8988T (cell line): Measurements from ENCODE around the gene BCL11B.

Experiments used
- DNase-seq: peaks from one replicate; pipeline ENCODE4 v3.0.0; 2011

BCL11B gene

DNA sequence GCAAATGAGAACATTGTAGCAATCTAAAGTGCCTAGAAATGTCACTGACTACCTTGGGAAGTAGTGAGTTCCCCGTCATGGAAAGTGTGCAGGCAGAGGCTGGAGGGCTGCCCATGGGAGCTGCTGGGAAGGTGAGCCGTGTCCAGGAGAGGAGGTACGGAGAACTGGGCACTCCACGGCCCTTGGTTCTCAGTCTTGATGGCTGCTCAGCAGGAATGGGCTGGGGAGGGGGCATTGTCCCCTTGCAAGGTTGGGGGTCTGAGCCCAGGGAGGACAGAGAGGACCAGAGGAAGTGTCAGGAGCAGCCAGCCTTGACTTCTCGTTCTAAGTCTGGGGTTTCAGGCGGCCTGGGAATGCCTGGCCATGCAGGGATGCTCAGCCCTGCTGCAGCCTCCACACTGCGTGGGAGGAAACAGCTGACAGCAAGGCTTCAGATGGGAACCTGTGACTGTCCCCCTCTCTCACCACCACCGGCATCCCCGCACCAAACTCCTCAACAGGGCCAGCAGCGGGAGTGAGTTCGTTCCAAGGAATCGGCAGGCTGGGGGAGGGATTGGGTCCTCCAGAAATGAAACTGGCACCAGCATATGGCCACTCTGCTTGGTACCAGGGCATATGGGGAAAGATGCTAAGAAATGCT, 140.2 kb downstream of the BCL11B start:
- no peak for DNase-seq

DNA sequence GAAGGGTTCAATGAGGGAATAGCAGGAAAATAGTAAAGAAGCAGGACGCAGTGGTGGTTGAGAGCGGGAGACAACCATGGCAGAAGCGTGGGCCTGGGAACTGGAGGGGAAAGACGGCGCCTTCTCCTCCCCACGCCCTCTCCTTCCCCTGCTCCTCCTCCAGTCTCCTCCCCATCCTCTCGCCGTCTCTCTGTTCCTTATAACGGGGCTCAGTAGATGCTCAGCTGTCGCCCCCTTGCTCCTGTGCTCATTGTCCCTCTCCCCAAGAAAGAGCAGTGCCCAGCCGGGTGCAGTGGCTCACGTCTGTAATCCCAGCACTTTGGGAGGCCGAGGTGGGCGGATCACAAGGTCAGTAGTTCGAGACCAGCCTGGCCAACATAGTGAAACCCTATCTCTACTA, 142.0 kb downstream of the BCL11B start:
- DNase-seq = no peak

DNA sequence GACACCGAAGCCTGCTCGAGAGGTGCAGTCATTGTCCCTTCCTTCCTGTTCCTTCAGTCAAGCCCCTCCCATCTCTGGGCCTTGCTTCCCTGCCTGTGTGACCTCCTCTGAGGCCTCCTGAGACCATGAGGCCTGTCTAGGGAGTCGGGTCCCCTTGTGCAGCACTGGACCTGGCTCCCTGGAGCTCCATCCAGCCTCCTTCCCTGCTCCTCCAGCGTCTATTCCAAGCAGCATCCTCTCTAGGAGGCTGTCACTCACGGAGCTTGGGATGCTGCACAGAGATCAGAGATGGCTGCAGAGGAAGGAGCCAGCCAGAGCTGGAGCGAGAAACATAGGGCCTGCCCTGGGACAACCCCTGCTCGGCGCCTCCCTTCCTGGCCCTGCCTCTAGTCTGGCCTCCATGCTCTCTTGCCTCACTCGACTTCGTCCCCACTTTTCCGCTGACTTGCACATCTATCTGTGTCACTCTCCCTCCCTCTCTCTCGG, 142.7 kb downstream of the BCL11B start:
- DNase-seq = no peak

DNA sequence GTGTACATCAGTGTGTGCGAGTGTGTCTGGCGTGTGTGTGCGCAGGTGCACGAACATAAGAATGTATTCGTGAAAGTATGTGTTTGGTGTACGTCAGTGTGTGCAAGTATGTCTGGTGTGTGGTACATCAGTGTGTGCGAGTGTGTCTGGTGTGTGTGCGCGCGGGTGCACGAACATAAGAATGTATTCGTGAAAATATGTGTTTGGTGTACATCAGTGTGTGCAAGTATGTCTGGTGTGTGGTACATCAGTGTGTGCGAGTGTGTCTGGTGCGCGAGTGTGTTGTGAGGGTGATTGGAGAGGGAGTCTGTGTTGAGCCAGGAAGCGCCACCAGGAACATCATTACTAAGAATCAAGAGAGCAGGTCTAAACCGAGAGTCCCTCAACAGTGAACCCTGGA, 143.8 kb downstream of the BCL11B start:
- no peak for DNase-seq

DNA sequence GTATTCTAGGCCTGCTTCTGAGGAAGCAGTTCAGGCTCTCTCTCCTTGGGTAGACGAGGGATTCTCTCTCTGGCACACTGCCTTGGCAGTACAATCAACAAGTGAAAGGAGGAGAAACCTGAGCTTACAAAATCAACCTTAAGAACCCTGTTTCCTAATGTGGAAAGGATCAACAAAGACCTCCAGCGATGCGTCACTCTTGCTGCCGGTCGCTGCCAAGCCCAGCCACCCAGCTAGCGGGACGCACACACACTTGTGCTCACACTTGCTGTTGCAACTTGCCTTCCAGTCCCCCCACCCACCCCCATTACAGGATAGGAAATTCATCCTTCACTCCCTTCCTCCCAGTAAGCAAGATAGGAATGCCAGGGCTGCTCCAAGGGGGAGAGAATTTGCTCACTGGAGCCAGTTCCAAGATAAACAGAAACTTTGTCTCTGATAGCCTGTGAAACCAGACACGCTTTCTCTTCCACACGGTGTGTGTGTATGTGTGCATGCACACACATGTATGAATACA, 144.3 kb downstream of the BCL11B start:
- no peak for DNase-seq

DNA sequence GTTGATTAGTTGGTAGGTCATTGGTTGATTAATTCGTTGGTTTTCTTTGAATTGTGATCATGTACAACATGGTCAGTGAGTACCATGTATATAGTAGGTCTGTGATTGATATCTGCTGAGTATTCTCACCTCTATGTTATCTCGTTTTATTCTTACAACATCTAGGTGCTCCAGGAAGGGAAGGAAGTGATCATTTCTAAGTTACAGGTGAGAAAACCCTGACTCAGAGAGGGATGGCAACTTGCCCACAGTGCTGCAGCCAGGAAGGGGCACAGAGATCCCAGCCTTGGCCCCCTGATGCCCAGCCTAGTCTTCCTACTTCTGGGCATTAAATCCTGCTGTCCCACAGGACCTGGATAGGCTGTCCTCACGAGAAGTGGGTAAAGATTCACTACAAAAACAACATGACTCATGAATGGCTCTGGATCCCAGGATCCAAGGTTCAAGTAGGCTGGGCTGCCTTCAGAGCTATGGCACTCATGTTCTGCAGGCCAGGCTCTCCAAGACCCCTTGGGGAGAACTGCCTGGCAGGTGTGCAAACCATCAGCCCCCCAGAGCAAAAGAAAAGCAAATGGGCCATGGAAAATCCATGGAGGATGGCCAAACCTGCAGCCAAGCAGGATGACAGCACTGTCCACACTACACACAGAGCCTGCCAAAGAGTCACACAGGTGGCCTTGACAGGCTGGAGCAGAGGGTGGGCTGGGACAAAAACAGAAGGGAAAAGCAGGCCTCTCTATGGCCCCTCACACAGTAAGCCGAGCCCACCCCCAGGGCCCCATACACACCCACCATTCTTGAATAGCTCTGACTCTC, 146.2 kb downstream of the BCL11B start:
- no peak for DNase-seq

DNA sequence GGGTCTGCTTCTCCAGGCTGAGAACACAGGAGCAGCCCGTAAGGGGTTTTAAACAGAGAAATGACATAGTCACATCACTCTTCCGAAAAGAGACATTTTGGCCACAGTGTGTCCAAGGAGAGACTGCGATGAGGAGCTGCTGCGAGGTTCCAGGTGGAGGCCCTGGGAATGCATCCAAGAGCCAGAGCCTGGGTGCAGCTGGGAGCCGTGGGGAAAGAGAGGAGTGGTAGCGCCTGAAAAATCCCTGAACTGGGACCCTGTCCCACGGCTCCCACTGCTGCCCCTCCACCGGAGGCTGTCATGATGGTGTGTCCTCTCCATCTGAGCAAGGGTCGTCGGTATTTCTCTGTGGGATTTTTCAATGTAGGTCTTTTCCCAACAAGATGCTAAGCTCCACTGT, 146.9 kb downstream of the BCL11B start:
- no peak for DNase-seq

DNA sequence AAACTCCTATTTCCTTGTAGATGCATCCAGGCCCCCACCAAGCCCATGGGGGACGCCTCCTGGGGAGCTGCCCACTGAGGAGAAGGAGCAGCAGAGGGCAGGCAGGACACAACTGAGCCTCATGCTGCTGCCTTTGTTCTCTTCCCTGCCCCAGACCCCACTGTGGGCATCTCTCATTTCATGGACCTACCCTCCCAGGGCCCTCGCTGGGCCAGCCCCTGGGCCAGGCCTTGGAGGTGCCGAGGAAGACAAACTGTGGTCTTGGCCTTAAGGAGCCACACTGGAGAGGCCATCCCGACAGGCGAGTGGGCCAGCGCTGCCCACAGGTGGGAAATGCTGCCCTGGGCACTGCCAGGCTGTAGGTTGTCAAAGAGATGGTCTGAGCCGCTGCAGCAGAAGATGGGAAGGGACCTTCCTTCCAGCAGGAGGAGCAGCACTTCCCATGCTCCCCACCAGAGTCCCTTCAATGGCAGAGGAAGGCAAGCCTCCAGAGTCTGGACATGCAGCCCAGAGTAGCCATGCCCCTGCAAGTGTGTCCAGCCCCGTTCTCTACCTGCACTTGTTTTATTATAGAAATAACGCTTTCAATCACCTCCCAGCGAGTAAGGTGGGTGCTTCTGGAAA, 147.4 kb downstream of the BCL11B start:
- no peak for DNase-seq

DNA sequence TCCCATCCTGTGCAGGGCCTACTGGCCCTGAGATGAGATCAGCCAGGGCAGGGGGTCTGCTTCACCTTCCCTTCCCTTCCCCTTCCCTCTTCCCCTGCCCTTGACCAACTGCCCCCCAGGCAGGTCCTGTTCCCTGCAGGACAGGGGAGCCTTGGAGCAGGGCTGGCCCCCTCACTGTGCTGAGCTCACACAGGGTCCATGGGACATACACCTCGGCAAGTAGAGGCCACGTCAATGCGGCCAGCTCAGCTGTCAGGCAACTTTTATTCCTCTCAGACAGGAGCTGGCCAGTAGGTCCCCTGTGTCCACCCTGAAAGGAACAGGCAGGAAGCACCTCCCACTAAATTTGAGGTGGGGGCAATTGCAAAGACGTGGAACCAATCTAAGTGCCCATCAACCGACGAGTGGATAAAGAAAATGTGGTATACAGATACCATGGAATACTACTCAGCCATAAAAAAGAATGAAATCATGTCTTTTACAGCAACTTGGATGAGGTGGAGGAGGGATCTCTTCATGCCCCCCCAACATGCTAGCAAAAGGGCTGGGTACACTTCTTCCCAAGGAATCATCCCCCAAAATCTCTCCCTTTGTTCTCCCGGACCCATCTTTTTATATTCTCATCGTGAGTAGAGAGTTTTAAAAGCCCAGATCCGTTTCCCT, 148.7 kb downstream of the BCL11B start:
- DNase-seq = no peak

DNA sequence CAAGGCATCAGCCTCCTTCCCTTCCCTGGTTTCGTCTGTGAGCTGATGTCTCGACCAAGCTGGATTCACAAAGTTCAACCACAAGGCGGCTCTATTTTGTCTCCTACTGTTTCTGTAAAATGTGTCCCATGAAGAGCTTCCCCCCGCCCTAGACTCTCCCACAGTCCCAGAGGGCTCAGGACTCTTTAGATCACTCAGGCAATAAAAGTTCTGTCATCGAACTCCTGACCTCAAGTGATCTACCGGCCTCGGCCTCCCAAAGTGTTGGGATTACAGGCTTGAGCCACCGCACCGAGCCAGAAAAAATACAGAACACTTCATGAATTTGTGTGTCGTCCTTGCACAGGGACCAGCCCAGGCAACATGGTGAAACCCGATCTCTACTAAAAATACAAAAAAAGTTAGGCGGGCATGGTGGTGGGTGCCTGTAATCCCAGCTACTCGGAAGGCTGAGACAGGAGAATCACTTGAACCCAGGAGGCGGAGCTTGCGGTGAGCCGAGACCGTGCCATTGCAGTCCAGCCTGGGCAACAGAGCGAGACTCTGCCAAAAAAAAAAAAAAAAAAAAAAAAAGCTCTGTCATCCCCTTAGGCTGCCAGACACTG, 149.4 kb downstream of the BCL11B start:
- DNase-seq = no peak

DNA sequence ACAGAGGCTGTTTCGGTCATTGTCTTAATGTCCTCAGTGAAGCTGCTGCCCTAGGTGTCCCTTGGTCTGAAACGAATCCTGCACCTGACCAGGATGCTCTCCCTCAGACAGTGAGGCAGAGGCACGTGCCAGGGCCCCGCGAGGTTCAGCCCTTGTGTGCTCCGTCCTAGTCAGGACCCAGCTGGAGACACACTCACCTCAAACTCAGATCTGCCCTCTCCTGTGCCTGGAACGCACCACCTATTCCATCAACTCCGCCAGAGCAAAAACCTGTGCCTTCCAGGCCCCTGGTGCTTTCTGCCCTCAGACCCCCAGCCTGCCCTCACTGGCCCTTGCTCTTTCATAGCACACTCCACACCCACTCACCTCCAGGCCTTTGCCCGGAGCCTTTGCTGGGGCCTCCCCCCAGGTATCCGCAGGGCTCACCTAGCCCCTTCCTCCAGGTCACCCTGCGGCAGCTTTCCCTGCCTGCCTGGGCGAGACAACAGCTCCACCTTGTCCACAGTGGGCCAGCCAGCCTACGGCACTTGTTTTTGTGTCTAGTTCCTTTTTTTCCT, 150.6 kb downstream of the BCL11B start:
- DNase-seq = no peak

DNA sequence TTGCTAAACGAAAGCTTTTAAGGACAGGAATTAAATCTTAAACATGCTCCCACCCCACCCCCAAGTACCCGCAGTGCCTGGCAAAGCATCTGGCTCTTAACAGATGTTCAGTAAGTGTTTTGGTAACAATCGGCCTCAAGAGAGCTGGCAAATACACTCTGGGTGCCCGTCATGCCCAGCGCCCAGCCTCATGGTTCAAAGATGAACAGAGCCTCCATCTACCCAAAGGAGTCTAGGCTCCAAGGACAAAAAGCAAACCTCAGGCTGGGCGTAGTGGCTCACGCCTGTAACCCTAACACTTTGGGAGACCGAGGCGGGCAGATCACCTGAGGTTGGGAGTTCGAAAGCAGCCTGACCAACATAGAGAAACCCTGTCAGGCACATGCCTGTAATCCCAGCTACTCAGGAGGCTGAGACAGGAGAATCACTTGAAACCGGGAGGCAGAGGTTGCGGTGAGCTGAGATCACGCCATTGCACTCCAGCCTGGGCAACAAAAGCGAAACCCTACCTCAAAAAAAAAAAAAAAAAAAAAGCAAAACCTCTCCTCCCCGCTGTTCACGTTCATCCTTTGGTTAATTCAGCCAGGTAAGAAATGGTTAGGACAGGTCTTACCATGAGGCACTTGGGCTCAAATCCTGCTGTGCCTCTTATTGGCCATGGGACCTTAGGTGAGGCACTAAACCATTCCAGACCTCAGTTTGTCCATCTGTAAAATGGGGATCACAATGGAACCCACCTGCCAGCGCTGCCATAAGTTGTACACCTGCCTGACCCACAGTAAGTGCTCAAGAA, 151.3 kb downstream of the BCL11B start:
- no peak for DNase-seq

DNA sequence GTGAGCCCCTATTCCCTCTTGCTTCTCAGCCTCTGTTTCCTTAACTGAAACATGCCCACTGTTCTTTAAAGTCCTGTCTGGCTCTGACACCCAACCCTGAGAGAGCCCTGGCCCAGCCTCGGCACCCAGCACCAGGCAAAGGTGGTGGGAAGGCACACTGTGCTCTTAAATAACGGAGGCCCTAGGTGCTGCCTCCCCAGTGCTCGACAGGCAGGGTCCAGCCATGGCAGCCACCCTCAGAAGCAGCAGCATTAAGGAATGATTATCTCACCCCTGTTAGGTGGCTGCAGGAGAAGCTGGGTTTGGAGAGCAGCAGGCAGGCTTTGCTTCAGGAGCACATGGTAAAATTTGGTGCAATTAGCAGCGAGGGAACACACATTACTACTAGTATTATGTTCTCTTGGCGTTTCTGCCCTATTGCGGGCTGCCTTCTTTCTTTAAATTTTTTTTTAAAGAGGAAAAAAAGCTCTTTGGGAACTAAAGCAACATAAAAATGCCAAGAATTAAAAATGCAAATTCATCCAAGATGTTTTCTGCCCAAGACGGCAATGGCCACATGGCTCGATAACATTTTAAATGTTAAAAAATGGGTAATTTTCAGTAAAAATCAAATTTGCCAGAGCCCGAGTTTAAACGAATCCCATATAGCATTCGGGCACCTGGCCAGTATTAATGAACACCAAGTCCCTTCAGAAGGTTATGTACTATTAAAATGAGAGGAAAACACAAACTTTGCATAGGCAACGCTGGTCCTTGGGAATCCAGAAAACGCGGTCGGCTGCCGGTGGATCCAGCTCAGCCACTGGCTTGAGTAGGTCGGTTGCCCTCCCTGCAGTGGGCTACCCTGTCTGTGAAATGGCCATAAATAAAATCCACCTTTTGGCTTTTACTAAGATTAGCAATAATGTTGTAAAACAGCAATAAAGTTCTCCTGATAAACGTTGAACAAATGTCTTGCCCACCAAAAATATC, 152.2 kb downstream of the BCL11B start:
- no peak for DNase-seq
